ENCODE data around the gene AHRR.
"Not testable (repeated sequence)": the region's sequence is repeated elsewhere in the genome, so short reads cannot be mapped to it uniquely, and the experiment has no call there.

The AHRR gene

DNA sequence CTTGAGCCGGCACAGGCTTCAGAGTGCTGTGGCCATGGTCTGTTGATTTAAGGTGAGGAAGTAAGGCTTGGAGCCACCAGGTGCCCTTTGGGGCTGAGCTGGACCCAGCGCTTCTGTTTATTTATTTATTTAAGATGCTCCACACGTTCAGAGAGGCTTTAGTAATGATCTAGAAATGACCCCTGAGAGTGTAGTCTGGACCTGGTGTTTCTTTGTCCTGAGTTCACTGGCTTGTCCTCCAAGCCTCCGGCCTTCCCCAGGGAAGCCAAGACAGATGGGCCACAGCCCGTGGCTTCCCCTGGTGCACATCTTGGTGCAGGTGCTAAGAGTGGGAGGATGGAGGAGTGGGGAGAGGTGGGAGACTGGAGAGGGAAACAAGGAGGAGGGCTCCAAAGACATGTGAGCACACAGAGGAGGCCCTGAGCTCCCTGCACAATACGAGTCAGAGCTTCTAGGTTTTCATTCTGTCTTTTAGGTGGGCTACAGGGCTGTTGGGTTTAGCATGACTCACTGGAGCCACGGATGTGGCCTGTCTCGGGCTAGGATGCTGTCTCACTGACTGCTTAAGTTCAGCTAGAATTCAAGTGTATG lies 56.9 kb downstream of the AHRR start:
- TF ChIP-seq, protein P1, sequence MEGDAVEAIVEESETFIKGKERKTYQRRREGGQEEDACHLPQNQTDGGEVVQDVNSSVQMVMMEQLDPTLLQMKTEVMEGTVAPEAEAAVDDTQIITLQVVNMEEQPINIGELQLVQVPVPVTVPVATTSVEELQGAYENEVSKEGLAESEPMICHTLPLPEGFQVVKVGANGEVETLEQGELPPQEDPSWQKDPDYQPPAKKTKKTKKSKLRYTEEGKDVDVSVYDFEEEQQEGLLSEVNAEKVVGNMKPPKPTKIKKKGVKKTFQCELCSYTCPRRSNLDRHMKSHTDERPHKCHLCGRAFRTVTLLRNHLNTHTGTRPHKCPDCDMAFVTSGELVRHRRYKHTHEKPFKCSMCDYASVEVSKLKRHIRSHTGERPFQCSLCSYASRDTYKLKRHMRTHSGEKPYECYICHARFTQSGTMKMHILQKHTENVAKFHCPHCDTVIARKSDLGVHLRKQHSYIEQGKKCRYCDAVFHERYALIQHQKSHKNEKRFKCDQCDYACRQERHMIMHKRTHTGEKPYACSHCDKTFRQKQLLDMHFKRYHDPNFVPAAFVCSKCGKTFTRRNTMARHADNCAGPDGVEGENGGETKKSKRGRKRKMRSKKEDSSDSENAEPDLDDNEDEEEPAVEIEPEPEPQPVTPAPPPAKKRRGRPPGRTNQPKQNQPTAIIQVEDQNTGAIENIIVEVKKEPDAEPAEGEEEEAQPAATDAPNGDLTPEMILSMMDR (conservative IDR thresholded peaks at IDR 0.05) = no peak
- no peak overlapping the region for H3K27ac ChIP-seq

DNA sequence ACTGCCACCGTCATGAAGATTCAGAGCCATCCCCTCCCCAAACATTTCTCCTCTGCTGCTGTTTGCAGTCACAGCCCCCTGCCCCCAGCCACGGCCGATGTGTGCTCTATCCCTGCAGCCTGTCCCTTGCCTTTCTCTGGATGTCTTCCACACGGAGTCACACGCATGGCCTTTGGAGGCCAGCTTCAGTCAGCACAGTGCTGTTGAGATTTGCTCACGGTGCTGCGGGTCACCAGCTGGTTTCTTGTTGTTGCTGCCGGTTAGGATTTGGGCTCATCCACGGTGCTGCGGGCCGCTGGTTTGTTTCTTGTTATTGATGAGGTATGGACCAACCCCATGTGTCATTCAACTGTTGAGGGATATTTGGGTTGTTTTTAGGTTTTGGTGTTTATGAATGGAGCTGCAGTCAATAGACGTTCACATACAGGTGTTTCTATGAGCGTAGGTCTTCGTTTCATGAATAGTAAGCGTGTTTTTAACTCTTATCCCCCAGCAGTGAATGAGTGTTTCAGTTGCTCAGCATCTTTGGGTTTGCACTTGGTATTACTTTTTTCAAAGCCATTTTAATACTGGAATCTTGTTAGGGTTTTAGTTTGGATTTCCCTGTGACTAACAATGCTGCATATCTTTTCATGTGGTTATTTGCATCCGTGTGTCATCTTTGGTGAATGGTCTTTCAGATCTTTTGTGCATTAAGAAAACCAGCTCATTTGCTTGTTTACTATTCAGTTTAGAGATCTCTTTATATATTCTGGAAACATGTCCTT lies 57.6 kb downstream of the AHRR start:
- TF ChIP-seq, protein P1 (conservative IDR thresholded peaks at IDR 0.05) = no peak
- no peak overlapping the region for H3K27ac ChIP-seq

DNA sequence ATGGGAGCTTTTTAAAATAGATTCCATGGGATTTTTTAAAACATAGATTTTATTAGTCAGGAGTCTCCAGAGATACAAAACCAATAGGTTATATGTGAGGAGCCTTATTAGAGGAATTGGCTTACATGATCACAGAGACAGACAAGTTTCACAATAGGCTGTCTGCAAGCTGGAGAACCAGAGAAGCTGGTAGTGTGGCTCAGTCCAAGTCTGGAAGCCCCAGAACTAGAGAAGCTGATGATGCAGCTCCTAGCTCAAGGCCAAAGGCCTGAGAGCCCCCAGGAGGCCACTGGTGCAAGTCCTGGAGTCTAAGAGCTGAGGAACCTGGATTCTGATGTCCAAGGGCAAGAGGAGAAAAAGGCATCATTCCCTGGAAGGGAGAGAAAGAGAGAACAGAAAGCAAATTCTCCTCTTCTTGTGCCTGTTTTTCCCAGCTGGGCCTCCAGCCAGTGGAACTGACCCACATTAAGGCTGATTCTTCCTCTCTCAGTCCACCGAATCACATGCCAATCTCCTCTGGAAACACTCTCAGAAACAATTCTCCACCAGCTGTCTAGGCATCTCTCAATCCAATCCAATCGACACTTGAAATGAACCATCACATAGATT lies 59.3 kb downstream of the AHRR start:
- TF ChIP-seq, protein P1 (conservative IDR thresholded peaks at IDR 0.05) = no peak
- H3K27ac ChIP-seq = no peak overlapping the region

DNA sequence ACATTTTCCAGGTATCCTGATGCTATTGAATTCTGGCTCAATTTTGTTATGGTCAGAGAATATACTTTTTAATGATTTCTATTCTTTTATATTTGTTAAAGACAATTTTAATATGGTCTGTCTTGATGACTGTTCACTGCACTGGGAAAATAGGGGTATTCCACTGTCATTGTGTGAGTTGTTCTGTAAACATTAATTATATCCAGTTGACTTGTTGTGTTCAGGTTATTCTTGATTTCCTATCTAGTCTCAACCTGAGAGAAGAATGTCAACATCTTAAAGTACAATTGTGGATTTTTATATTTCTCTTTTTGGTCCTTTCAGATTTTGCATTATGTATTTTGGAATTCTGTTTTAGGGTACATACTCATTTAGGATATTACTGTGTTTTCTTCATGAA lies 61.6 kb downstream of the AHRR start:
- H3K27ac ChIP-seq = no peak overlapping the region
- TF ChIP-seq, protein P1 (conservative IDR thresholded peaks at IDR 0.05) = no peak

DNA sequence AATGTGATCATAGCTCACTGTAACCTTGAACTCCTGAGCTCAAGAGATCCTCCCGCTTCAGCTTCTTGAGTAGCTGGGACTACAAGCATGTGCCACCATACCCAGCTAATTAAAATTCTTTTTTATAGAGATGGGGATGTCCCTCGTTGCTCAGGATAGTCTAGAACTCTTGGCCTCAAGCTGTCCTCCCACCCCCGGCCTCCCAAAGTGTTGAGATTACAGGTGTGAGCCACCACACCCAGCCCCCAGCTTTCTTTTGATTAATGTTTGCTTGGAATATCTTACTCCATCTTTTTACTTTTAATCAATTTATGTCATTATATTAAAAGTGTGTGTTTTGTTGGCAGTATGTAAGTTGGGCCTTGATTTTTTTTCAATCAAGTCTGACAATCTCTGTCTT lies 62.1 kb downstream of the AHRR start:
- TF ChIP-seq, protein P1 (conservative IDR thresholded peaks at IDR 0.05) = no peak
- H3K27ac ChIP-seq = no peak overlapping the region

DNA sequence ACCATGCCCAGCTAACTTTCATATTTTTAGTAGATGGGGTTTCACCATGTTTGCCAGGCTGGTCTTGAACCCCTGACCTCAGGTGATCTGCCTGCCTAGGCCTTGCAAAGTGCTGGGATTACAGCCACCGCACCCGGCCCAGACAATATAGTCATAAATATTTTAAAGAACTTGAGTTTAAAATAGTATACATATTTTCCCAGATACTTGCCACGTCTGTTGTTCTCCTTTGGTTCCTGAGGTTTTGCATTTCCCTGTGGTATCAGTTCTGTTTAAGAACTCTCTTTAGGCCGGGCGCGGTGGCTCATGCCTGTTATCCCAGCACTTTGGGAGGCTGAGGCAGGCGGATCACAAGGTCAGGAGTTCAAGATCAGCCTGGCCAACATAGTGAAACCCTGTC lies 63.1 kb downstream of the AHRR start:
- not testable (repeated sequence) for H3K27ac ChIP-seq

DNA sequence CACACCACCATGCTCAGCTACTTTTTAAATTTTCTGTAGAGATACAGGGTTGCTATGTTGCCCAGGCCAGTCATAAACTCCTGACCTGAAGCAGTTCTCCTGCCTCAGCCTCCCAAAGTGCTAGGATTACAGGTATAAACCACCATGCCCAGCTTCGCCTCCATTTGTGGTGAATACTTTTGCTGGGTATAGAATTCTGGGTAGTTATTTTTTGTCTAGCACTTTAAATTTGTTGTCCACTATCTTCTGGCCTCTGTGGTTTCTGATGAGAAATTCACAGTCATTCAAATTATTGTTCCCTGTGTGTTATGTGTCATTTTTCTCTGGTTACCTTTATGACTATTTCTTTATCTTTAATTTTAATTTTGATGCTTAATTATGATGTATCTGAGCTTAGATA lies 63.8 kb downstream of the AHRR start:
- TF ChIP-seq, protein P1 (conservative IDR thresholded peaks at IDR 0.05) = no peak
- H3K27ac ChIP-seq = no peak overlapping the region
